WI38 (cell line): ENCODE results near the gene TAT.
A peak's percentile ranks its signal among the peaks of the same experiment; 100 is the strongest.
"Not testable (repeated sequence)": the region's sequence is repeated elsewhere in the genome, so short reads cannot be mapped to it uniquely, and the experiment has no call there.

Experiments
- H3K4me3 ChIP-seq: 2 replicates; pipeline ENCODE4 v1.5.1; 2011; ENCODE audit warnings: low read depth, mild to moderate bottlenecking, control low read depth, low read length
- CTCF ChIP-seq: IDR thresholded peaks from 2 replicates; pipeline ENCODE4 v1.5.1; 2012; ENCODE audit warnings: low read depth, mild to moderate bottlenecking, control low read depth, low read length

The TAT gene

GRCh38 chr16:71610936-71611871, 34.3 kb upstream of the TAT start:
- H3K4me3 ChIP-seq, result no peak overlapping the region
- peak; percentile 80 for TF ChIP-seq CTCF

- TF ChIP-seq CTCF, result no peak
- H3K4me3 ChIP-seq, result no peak overlapping the region
Observed at GRCh38 chr16:71610447-71610846, 33.6 kb upstream of the TAT start.

GRCh38 chr16:71609066-71609465, 32.2 kb upstream of the TAT start:
- H3K4me3 ChIP-seq, result no peak overlapping the region
- no peak for TF ChIP-seq CTCF

DNA sequence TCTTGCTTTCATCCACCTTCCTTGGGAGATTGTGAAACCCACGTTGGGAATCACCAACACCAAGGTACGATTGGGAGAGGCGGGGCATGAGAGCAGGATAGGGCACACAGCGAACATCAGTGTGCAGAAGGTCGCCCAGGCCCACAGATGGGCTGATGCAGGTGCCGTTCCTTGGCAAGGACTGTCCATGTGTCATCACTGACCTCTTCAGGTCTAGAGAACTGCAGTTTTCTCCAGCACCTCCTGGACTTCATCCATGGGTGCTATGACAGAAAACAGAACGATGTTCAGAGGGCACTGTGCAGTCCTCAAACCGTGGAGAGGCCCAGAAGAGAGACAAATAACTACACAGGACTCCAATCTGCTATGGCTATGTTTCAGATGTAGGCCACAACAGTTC, 23.9 kb upstream of the TAT start:
- no peak for TF ChIP-seq CTCF
- no peak overlapping the region for H3K4me3 ChIP-seq

GRCh38 chr16:71598426-71598825, 21.5 kb upstream of the TAT start:
- not testable (repeated sequence) for H3K4me3 ChIP-seq

GRCh38 chr16:71595340-71595826, 18.5 kb upstream of the TAT start:
- not testable (repeated sequence) for H3K4me3 ChIP-seq

GRCh38 chr16:71594000-71594646, 17.2 kb upstream of the TAT start:
- H3K4me3 ChIP-seq, result no peak overlapping the region
- TF ChIP-seq CTCF, result no peak
